Neural cell (in vitro differentiated cells): ENCODE results near the gene UBE2E1. TPM values are rescaled to one million over a fixed set of nuclear protein-coding genes. Genes with fewer than 3 reads are reported as not detected.

Source experiments
- H2AFZ ChIP-seq: fragments of 200-600, 300-800 bp; sonication (generic), shearing (Covaris generic); 2 replicates; pipeline ENCODE4 v1.6.0; 2014; ENCODE audit warnings: low read depth, mild to moderate bottlenecking, antibody characterized with exemption, low read length, moderate library complexity
- H3F3A ChIP-seq: fragments of 200-600 bp; shearing (Covaris generic); 2 replicates; pipeline ENCODE4 v1.6.1; 2016; ENCODE audit warnings: mild to moderate bottlenecking, moderate library complexity, mixed read lengths, antibody characterized with exemption, low read length; ENCODE audit not compliant: insufficient read depth, poor library complexity, severe bottlenecking
- H3K27ac ChIP-seq: fragments of 200-600, 300-800 bp; sonication (generic), shearing (Covaris generic); 2 replicates; pipeline ENCODE4 v1.5.1; 2014; ENCODE audit warnings: mild to moderate bottlenecking, low read length, moderate library complexity
- H3K27me3 ChIP-seq: fragments of 300-800, 200-600 bp; sonication (generic), shearing (Covaris generic); 2 replicates; pipeline ENCODE4 v1.6.0; 2014; ENCODE audit warnings: mild to moderate bottlenecking, low read depth, low read length, moderate library complexity; ENCODE audit not compliant: insufficient read depth
- H3K36me3 ChIP-seq: fragments of 300-800, 200-600 bp; sonication (generic), shearing (Covaris generic); 2 replicates; pipeline ENCODE4 v1.5.1; 2014; ENCODE audit warnings: mild to moderate bottlenecking, antibody characterized with exemption, low read length, moderate library complexity; ENCODE audit not compliant: insufficient read depth
- H3K4me2 ChIP-seq: fragments of 300-800, 200-600 bp; sonication (generic), shearing (Covaris generic); 2 replicates; pipeline ENCODE4 v1.6.0; 2014; ENCODE audit warnings: mild to moderate bottlenecking, low read length
- H3K4me3 ChIP-seq: fragments of 300-800, 200-600 bp; sonication (generic), shearing (Covaris generic); 2 replicates; pipeline ENCODE4 v1.5.1; 2014; ENCODE audit warnings: mild to moderate bottlenecking, low read length, moderate library complexity
- H3K79me2 ChIP-seq: fragments of 200-600 bp; shearing (Covaris generic); replicated peaks from 2 replicates; pipeline ENCODE4 v1.6.0; 2014; ENCODE audit warnings: mild to moderate bottlenecking, low read length, moderate library complexity; ENCODE audit not compliant: insufficient read depth
- H3K9ac ChIP-seq: fragments of 300-800, 200-600 bp; sonication (generic), shearing (Covaris generic); 2 replicates; pipeline ENCODE4 v1.6.1; 2016; ENCODE audit warnings: mild to moderate bottlenecking, low read length, mixed read lengths
- H3K9me2 ChIP-seq: fragments of 200-600 bp; shearing (Covaris generic); 2 replicates; pipeline ENCODE4 v1.6.1; 2016; ENCODE audit warnings: mild to moderate bottlenecking, low read length, mixed read lengths; ENCODE audit not compliant: insufficient read depth
- H3K9me3 ChIP-seq: fragments of 200-600, 300-800 bp; sonication (generic), shearing (Covaris generic); 2 replicates; pipeline ENCODE4 v1.6.1; 2016; ENCODE audit warnings: mild to moderate bottlenecking, mixed run types, low read length, moderate library complexity, mixed read lengths
- H4K20me1 ChIP-seq: fragments of 200-600 bp; shearing (Covaris generic); 2 replicates; pipeline ENCODE4 v1.6.1; 2016; ENCODE audit warnings: mild to moderate bottlenecking, mixed run types; ENCODE audit not compliant: insufficient read depth
- CTCF ChIP-seq: fragments of 450-650 bp; IDR thresholded peaks from 2 replicates; pipeline ENCODE4 v1.5.1; 2014; ENCODE audit warnings: antibody characterized with exemption, mild to moderate bottlenecking, moderate library complexity; ENCODE audit not compliant: poor library complexity, severe bottlenecking
- EP300 ChIP-seq: fragments of 450-650 bp; conservative IDR thresholded peaks from 2 replicates; pipeline ENCODE4 v1.6.1; 2014; ENCODE audit warnings: antibody characterized with exemption, mild to moderate bottlenecking, moderate library complexity; ENCODE audit not compliant: poor library complexity, severe bottlenecking
- EZH2 ChIP-seq: fragments of 200-600, 300-800 bp; shearing (Covaris generic), sonication (generic); IDR thresholded peaks from 2 replicates; pipeline ENCODE4 v1.6.1; 2014; ENCODE audit warnings: antibody characterized with exemption, low read length, borderline replicate concordance, mild to moderate bottlenecking; ENCODE audit not compliant: insufficient read depth, poor library complexity, severe bottlenecking
- MXI1 ChIP-seq: fragments of 450-650 bp; conservative IDR thresholded peaks from 2 replicates; pipeline ENCODE4 v1.6.1; 2014; ENCODE audit warnings: antibody characterized with exemption, mild to moderate bottlenecking; ENCODE audit not compliant: poor library complexity, severe bottlenecking
- POLR2AphosphoS5 ChIP-seq: IDR thresholded peaks from 2 replicates; pipeline ENCODE4 v1.6.1; 2012
- RAD21 ChIP-seq: fragments of 450-650 bp; conservative IDR thresholded peaks from 2 replicates; pipeline ENCODE4 v1.6.1; 2014; ENCODE audit warnings: antibody characterized with exemption, mild to moderate bottlenecking, moderate library complexity
- REST ChIP-seq: IDR thresholded peaks from 2 replicates; pipeline ENCODE4 v1.6.1; 2012; ENCODE audit warnings: borderline replicate concordance
- SMC3 ChIP-seq: fragments of 450-650 bp; conservative IDR thresholded peaks from 2 replicates; pipeline ENCODE4 v1.6.1; 2014; ENCODE audit warnings: antibody characterized with exemption, mild to moderate bottlenecking, moderate library complexity; ENCODE audit not compliant: poor library complexity
- TAF1 ChIP-seq: IDR thresholded peaks from 2 replicates; pipeline ENCODE4 v1.6.1; 2012; ENCODE audit warnings: low read depth
- polyA plus RNA-seq: library from polyadenylated mRNA; depleted of rRNA; stranded (reverse); fragments of >200 nt; gene quantifications from 2 replicates; pipeline ENCODE4 v1.2.3, GENCODE V29; 2014

The UBE2E1 gene
- polyA plus RNA-seq, 1 donor from 2014 or later, result 157 TPM

- H3K9me2 ChIP-seq, result no peaks in the 10 kb centered on the region
- H3K27me3 ChIP-seq, result no peaks in the 10 kb centered on the region
- H4K20me1 ChIP-seq, result no peaks in the 10 kb centered on the region
- H3K27ac ChIP-seq, result no peak overlapping the region
- H3K4me2 ChIP-seq, result no peak overlapping the region
- peaks cover 10% of the 10 kb centered on the region for H3K79me2 ChIP-seq
- TF ChIP-seq MXI1 (no peak), SMC3 (no peak), EP300 (no peak), TAF1 (no peak), RAD21 (no peak), CTCF (no peak), POLR2AphosphoS5 (no peak), EZH2 (no peak), REST (no peak)
- no peak overlapping the region for H3K4me3 ChIP-seq
- H3K36me3 ChIP-seq, result no peaks in the 10 kb centered on the region
- no peaks in the 10 kb centered on the region for H3F3A ChIP-seq
- no peak overlapping the region for H2AFZ ChIP-seq
- H3K9me3 ChIP-seq, result no peaks in the 10 kb centered on the region
- no peak overlapping the region for H3K9ac ChIP-seq
Measured at GRCh38 chr3:23865595-23866396, 60.0 kb downstream of the UBE2E1 start.

DNA sequence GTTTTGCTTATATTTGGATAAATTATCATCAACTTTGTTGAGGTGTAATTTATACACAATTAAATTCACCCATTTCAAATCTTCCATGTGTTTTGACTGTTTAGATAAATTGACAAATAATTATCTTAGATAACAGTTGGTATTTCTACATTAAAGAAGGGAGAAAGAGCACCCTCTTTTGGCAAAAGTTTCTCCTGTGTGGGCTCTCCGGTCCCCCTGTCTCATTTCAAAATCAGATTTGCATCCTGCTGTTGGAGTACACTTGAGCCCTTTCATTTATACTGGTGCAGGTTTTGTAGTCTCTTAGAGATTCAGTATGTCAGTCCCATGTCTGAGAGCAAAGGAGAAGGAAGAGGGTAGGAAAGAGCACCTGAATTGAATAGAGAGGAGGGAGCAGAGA is 61.6 kb downstream of the UBE2E1 start:
- Histone ChIP-seq H3K9me2 (no peaks in the 10 kb centered on the region), H3K4me2 (no peak overlapping the region), H3F3A (no peaks in the 10 kb centered on the region), H3K9ac (no peak overlapping the region), H3K79me2 (peaks cover 8% of the 10 kb centered on the region), H3K36me3 (no peaks in the 10 kb centered on the region), H4K20me1 (no peaks in the 10 kb centered on the region), H2AFZ (no peak overlapping the region), H3K9me3 (no peaks in the 10 kb centered on the region), H3K4me3 (no peak overlapping the region), H3K27ac (no peak overlapping the region), H3K27me3 (no peaks in the 10 kb centered on the region)
- TF ChIP-seq EZH2 (no peak), MXI1 (no peak), CTCF (no peak), RAD21 (no peak), POLR2AphosphoS5 (no peak), TAF1 (no peak), REST (no peak), EP300 (no peak), SMC3 (no peak)
